Stimulated activated CD4-positive, alpha-beta T cell treated with anti-CD3 and anti-CD28 coated beads, Interleukin-2, amount 100 ng/mL, for 4 hours (primary cell): Measurements from ENCODE around the gene CDKAL1.

Experiments
- DNase-seq: peaks from one replicate; pipeline ENCODE4 v3.0.0-alpha.2; 2020; ENCODE audit warnings: low read depth

Gene CDKAL1

DNA sequence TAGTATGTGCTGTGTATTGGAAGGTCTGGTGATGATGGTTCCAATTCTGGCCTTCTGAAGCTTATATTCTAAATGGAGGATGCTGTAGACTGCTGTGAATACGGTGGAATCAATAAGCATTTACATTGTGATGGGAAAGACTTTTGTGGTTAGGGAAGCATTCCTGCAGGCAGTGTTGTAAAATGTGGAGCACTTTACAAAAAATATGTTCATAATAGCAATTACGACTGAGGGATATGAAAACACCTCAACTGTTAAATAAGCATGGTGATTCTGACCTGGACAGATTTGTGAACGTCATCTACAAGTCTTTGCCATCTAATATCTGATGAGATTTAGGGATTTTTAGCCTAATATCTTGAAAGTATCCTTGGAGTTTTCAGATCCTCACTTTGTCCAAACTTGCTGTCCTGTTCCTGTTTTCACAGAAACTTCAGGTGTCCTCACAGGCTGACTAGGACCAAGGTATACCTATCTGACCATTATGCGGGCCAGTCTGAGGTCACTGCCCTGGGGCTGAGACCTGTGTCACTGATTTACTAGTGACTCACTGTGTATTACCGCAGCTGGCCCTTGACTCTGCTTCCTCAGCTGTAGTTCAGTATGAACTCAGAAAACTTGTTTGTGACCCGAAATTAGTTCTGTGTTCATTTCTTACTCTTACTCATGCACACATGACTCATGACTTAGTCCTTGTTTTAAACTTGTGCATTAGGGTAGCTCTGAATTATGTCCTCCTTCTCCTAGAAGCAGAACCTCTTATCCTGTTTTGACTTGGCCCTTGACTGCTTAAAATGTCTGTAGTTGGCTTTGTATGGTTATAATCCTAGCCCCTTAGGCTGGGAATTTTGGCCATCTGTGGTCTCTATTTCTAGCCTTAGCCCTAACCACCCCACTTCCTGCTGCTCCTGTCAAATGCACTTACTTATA, 343.0 kb downstream of the CDKAL1 start:
- DNase-seq = no peak

DNA sequence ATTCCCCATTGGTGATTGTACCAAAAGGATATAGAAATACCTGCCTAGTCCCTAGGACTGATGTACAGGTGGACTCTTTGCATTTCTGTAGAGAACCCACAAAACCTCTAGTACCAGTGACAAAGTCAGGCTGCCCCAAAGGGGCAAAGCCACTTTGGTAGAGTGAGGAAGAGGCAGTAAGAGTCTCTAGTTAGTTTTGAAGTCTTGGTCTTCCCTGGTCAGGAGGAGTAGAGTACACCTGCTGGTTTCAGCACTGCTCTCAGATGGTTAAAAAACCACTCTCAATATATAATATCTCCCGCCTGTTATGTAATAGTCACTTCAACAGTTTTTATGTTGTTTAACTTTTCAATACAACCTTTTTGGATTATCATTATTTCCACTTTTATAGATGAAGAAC, 344.9 kb downstream of the CDKAL1 start:
- DNase-seq = no peak

DNA sequence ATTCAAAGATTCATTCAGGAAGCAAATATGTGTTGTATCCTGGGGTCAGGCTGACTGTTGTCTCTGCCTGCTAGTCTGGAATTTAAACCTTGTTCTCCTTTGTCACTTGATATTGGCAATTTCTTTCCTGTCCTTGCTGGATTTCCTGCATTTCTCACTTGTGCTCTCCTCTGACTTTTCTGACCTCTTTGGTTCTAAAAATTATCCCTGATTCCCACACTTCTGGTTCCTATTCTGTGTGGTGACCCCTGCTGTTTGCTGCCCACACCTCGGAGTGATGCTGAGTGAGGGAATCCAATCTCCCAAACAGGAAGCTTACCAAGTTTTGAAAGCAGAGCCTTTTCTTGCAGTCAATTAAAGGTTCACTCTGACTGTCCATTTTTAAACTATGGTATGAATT, 345.3 kb downstream of the CDKAL1 start:
- DNase-seq = no peak

DNA sequence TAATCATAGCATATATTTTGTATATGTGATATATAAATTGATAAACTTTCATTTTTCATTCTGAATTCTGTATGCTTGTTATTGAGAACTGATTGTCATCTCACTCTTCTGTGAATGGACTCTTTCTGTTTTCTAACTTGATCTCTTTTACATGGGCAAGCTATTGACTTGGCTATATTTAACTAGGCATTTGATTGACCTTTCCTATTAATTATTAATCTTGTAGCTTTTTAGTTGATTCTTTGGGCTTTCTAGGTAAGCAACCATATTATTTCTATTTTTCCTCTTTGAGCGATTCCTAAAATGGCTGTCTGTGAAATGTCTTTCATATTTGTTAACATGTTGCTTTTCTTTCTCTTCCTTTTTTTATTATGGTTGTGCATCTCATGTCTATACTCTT, 347.1 kb downstream of the CDKAL1 start:
- no peak for DNase-seq

DNA sequence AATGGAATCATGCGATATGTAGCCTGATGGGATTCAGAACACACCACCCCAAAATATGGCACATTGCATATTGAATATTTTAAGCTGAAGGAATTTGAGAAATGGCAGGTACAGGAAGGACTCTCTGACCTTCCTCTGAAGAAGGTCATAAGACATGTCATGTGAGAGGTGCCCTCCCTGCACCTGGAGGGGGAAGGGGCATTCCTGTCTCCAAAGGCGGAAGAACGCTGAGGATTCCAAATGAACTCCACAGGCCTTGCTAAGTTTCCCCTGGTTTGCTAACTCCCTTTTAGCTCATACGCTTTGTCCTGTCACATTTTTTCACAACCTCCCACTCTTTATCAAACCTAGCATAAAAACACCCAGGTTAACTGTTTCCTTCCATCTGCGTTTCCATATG, 347.8 kb downstream of the CDKAL1 start:
- DNase-seq = no peak

DNA sequence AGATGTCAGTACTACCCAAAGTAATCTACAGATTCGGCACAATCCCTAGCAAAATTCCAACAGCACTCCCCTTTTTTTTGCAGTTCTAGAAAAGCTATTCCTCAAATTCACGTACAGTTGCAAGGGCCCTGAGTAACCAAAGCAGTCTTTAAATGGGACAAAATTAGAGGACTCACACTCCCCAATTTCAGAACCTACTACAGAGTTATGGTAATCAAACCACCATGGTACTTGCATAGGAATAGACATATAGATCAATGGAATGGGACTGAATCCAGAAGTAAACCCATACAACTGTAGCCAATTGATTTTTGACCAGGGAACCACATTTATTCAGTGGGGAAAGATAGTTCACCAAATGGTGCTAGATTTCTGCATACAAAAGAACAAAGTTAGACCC, 350.8 kb downstream of the CDKAL1 start:
- no peak for DNase-seq

DNA sequence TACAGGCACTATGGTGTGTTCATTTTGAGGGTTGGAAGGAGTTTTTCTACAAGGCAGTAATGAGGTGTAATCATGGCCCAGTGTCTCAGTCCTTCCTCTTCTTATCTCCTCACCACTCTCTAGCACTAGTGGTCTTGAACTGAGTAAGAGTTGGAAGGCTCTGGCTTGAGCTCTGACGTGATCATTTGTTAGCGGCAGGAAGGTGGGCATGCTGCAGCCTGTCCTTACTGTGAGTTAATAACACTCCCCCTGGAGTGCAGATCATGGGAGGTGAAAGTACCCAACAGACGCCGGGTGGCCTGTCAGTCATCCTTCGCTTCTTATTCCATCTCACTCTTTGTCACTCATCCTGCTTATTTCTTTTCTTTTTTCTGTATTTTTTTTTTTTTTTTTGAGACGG, 356.9 kb downstream of the CDKAL1 start:
- no peak for DNase-seq

DNA sequence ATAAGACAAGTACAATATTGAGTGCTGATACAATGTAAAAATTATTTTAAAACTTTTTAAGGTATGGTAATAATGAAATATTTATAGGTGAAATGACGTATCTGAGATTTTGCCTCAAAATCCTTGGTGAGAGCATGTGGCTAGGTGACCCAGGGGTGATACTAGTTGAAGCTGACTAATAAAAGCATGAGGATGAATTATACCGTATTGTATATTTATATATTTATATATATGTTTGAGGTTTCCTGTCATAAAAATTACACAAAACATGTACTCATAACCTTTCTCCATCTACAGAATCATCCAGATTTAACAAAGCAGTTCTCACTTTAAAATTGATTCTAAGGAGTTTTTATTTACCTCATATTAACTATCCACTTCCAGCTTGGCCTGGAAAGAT, 358.1 kb downstream of the CDKAL1 start:
- DNase-seq = no peak

DNA sequence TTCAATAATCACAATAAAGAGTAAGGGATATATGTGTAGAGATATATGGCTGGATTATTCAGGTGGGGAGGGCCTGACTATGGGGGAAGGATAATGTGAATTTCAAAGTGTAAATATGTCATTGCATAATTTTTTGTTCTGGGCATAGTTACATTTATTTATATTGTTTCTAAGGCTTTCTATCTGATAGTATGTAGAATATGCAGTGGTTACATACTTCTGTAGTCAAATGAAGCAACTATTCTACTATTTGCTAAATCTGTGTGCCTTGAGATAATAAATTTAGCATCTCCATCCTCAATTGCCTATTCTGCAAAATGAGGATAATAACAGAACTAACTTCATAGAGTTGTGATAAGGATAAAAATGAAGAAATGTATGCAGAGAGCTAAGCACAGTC, 359.2 kb downstream of the CDKAL1 start:
- DNase-seq = no peak

DNA sequence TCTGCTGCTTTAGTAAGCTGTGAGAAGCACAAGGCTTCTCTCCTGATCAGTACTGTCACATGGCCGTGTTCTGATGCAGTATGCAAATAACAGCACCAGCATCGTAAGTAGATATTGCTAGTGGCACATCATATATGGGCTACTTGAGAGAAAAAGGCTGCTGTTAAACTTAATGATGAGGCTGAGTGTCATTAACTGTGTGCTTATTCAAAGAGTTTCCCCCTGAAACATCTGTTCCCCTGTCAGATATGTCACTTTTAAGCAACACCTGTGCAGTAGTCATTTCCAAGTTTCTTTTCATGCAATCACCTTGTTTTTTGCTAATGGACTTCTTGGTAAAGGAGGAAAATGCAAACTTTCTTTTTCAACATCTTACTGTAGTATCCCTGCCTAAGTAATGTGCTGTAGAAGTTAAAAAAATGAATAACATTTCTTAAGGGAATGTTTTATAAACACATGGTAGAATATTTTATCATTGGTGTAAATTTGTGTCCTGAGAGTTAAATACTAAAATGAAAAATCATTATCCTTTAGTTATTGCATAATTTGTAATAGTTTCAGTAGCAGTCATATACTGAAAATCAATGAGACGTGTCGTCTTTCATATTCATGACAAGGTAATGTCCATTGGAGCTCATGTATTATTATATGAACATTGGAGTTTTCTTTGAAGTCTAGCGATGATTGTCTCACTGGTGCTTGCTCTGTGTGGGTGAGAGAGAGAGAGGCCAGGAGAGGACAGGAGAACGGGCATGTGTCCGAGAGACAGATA, 366.3 kb downstream of the CDKAL1 start:
- DNase-seq = no peak

DNA sequence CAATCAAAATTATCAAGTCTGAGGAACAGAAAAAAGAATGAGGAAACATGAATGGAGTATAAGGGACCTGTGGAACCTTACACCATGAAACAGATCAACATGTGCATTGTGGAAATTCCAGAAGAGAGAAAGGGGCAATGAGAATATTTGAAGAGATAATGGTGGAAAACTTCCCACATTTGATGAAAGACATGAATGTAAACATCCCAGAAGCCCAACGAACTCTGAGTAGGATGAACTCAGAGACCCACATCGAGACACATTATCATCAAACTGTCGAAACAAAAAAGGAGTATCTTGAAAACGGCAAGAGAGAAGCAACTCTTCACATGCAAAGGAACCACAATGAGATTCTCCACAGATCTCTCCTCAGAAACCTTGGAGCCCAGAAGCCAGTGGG, 371.1 kb downstream of the CDKAL1 start:
- no peak for DNase-seq

DNA sequence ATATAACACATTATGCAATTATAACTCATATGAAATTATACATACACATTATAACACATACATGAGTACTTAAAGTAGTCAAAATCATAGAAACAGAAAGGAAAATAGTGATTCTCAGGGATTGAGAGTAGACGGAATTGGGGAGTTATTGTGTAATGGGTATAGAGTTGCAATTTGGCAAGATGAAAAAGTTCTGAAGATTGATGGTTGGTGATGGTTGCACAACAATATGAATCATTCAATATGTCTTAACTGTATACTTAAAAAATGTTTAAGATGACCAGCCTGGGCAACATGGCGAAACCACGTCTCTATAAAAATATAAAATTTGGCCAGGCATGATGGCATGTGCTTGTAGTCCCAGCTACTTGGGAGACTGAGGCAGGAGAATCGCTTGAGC, 372.7 kb downstream of the CDKAL1 start:
- no peak for DNase-seq

DNA sequence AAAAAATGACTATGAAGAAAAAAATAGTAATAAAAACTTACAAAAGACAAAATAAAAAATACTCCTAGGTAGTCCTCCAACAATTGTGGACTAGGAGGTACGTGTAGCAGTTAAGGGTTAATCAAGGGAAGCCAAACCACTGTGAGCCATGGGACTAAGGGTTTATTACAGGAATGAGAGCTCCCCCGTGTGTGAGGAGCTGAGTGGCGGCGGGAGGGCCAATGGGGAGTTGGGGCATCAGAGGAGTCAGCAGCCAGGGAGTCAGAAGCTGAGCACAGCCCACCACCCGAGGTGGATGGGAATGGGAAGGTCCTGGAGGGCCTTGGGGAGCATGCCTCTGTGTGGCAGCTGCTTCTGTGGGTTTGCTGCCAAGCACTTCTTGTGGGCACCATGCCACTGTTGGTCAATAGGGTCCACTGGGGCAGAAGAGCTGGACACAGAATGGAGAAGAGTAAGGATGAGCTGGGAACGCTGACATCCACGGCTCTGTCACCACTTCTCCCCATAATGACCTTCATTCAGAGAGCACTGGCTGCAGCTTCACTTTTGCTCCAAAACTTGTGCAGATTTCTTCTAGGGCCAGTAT, 373.3 kb downstream of the CDKAL1 start:
- DNase-seq = no peak

DNA sequence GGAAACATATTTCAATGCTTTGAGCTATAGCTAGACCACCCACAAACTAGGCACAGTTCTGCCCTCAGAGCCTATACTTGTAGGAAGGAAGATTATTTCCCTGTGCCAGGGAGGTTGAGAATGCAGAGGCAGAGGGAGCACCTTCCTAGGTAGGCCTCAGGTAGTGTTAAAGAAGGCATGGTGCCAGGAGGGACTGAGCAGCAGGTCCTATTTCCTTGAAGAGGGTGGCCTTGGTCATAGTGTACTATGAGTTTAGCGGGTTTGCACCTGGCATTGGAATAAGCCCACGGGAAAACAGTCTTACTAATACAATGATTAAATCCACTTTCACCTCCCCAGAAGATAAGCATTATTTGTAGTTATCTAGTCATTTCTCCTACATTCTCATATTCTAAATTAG, 375.4 kb downstream of the CDKAL1 start:
- no peak for DNase-seq

DNA sequence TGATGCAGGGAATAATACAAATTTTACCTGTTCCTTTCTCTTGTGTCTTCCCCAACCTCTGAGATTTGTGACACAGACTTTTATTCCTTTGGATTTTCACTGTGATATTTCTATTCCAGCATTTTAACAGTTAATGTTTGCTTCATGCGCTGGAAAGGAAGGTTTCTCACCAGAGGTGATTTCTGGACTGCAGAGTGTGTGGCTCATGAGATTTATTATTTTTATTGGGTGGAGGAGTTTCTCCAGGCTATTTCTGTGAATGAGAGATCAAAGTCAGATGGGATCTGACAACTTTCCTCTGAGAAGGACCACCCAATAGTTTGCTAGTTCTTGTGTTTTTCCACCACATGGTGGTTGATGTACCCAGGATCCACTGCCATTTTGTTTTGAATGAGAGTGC, 377.5 kb downstream of the CDKAL1 start:
- no peak for DNase-seq

DNA sequence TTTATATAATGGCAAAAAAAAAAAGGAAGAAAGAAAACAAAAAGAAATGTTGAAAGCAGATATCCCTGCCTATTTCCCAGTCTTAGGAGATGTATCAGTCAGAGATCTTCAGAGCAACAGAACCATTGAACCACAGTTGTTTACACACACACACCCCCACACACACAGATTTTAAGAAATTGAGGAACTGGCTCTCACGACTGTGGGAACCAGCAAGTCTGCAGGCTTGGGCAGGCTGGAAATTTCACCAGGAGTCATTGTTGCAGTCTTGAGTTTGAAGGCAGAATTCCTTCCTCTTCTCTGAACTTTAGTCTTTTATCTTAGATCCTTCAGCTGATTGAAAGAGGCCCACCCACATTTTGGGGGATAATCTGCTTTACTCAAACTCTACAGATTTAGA, 380.9 kb downstream of the CDKAL1 start:
- no peak for DNase-seq

DNA sequence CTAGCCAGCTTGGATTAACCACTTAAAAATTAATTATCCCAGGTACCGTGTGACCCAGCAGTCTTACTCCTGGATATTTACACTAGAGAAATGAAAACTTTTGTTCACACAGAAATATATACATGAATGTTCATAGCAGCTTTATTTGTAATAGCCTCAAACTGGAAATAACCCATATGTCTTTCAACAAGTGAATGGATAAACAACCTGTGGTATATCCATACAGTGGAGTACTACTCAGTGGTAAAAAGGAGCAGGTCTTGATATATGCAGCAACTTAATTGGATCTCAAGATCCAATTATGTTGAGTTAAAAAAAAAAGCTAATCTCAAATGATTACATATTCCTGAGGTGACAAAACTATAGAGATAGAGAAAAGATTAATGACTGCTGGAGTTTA, 381.4 kb downstream of the CDKAL1 start:
- no peak for DNase-seq

DNA sequence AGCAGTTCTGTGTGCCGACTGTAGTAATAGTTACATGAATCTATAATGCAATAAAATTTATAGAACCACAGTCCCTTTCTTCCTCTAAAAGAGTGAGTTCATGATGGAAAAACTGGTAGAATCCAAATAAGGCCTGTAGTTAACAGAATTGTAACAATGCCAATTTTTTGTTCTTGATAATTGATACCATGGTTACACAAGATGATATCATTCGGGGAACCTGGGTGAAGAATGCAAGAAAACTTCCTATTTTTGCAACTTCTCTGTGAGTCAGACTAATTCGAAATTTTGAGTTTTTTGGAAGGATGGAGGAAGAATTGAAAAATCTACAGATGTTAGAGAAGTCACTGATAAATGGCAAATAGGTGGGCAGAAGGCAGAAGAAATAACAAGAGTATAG, 381.8 kb downstream of the CDKAL1 start:
- DNase-seq = no peak

DNA sequence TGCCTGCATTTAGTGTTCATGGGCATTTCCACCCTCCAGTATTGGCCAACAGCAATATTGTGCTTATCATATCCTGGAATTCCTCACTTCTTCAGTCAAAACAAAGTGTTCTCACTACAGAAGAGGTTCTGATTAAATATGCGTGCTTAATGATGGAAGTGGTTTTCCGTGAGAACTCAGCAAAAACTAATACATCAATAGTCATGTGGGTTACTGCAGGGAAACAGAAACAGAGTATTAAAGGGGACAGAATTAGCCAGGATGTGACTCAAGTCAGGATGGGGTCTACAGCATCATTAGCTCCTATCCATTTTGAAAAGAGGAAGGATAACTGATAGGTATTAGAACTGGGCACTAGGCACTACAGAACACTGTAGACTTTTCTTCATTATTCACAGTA, 384.6 kb downstream of the CDKAL1 start:
- DNase-seq = no peak

DNA sequence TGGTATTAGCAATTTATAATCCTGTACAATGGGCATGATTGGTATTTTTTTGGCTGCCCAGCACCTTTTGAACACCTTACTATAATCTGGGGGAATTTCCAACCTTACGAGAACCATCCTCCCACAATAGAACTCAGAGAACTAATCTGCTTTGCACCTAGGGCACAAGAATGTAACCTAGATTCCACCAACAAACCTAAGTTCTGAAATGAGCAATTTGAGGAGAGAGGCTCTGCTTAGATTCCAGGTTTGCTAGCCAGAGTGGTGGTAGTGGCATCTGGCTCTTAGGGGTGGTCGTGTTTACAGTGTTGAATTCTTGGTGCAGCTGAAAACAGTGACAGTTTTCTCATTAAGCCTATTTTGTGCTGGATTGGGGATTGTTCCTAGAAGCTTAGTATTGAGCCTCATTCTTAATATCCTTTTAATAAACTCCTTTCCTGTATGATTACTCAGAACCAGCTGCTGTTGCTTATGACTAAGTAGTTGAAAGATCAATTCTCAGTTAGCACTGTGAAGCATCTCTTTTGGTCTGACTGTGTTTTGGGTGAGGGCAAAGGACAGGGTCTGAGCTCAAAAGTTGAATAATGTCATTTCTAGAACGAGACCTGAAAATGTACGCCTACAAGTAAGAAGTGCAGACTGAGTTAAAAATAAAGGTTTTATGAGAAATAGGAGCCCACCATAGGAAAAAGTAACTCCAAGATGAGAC, 385.6 kb downstream of the CDKAL1 start:
- DNase-seq = no peak

DNA sequence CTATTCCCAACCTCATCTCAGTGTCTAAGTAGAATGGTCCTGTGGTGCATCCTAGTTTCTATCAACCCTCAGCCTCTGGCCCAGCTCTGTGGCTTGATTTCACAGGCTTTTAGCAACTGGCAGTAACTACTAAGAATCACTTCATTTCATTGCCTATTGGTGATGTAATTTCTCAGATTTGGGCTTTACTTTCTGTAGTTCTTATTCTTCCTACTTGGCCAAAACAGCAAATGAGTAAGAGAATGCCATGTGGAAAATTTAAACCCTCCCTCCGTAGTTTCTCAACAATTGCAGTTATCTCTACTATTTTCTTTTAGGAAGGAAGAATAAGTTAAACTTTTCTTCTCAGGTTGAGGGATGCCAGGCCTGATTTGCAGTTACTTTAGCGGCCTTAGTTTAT, 387.3 kb downstream of the CDKAL1 start:
- DNase-seq = no peak

DNA sequence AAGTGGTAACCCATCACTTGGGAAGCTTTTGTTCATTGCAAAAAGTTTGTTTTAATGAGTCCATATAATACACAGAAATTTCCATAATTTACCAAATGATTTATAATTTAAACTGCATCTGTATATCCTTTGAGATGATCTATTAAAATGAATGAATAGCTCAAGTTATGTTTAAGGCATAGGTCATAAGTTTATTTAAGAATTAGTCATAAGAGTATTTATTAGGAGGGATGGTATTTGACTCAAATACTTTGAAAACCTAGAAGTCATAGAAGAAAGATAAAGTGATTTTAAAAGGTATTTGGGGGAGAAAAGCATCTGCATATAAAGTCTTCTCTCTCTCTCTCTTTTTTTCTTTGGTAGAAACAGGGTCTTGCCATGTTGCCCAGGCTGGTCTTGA, 388.5 kb downstream of the CDKAL1 start:
- DNase-seq = no peak
